Measurements from ENCODE around the gene CDHR5.

CDHR5 gene

GRCh38 chr11:643849-644738 is 19.3 kb upstream of the CDHR5 start:
- DNase-seq: no peak

GRCh38 chr11:643366-643765 is 18.6 kb upstream of the CDHR5 start:
- no peak for DNase-seq

GRCh38 chr11:641806-642370 is 17.1 kb upstream of the CDHR5 start:
- no peak for DNase-seq

GRCh38 chr11:640021-640706 is 15.4 kb upstream of the CDHR5 start:
- DNase-seq: no peak

GRCh38 chr11:639332-639955 is 14.7 kb upstream of the CDHR5 start:
- DNase-seq: no peak

GRCh38 chr11:638631-639331 is 14.0 kb upstream of the CDHR5 start:
- DNase-seq: no peak

GRCh38 chr11:637593-638521 is 13.1 kb upstream of the CDHR5 start:
- DNase-seq: no peak

- DNase-seq: no peak
Observed at GRCh38 chr11:637333-637592, 12.5 kb upstream of the CDHR5 start.

GRCh38 chr11:636511-637332 is 12.0 kb upstream of the CDHR5 start, which contains the start of gene DRD4:
TSS of gene DRD4 (plus strand) at chr11:637269. CDS start at chr11:637305, 36 bp downstream.
- DNase-seq: no peak

GRCh38 chr11:635945-636510 is 11.3 kb upstream of the CDHR5 start:
- no peak for DNase-seq

- DNase-seq: no peak
Observed at GRCh38 chr11:630871-631270, 6.1 kb upstream of the CDHR5 start.

GRCh38 chr11:629237-629583 is 4.5 kb upstream of the CDHR5 start:
- DNase-seq: no peak

- no peak for DNase-seq
Observed at GRCh38 chr11:628056-628455, 3.3 kb upstream of the CDHR5 start.

GRCh38 chr11:627308-627576 is 2.5 kb upstream of the CDHR5 start:
- DNase-seq: no peak

GRCh38 chr11:626475-627307 is 1.9 kb upstream of the CDHR5 start, which contains the start of gene SCT:
TSS of gene SCT (minus strand) at chr11:627181. CDS start at chr11:627143, 38 bp downstream.
- no peak for DNase-seq

- DNase-seq: no peak
Observed at GRCh38 chr11:625636-626268, 997 bp upstream of the CDHR5 start.

GRCh38 chr11:623999-624704 is 603 bp downstream of the CDHR5 start:
- no peak for DNase-seq

- no peak for DNase-seq
Observed at GRCh38 chr11:623349-623869, 1.3 kb downstream of the CDHR5 start.

GRCh38 chr11:621838-622237 is 2.9 kb downstream of the CDHR5 start:
- DNase-seq: no peak

Data from NCI-H2107 (cell line).